OCI-LY1 (cell line): ENCODE results near the gene NDFIP2.

Experiments
- EZH2 ChIP-seq: fragments of 200-600 bp; sonication (generic), shearing (Covaris generic); IDR thresholded peaks from 2 replicates; pipeline ENCODE4 v1.8.0; 2017; ENCODE audit warnings: borderline replicate concordance, mixed run types, mild to moderate bottlenecking, antibody characterized with exemption, low read length, moderate library complexity, mixed read lengths
- TF ChIP-seq, protein P1 (sequence below): fragments of 200-600 bp; sonication (generic), shearing (Covaris generic); IDR thresholded peaks from 2 replicates; pipeline ENCODE4 v1.5.1; 2017; ENCODE audit warnings: mild to moderate bottlenecking, antibody characterized with exemption, low read length, moderate library complexity, mixed read lengths

DNA sequence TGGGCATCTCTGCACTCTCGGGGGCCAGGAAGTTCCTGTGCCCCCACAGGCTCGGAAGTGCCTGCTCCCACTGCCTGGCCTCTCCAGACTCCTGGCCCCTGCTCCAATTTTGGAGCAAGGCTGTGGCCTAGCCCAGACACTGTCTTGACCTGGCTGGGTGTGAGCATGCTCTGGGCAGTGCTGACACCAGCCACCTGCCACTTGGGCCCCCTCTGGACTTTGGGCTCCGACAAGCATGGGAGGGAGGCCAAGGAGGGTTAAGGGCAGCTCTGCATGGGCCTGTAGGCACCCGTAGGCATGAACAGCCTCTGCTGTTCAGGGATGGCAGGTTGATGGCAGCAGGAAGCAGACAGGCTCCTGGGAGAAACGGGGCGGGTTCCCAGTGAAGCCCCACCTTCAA, 48.9 kb upstream of the NDFIP2 start:
- TF ChIP-seq, protein P1, sequence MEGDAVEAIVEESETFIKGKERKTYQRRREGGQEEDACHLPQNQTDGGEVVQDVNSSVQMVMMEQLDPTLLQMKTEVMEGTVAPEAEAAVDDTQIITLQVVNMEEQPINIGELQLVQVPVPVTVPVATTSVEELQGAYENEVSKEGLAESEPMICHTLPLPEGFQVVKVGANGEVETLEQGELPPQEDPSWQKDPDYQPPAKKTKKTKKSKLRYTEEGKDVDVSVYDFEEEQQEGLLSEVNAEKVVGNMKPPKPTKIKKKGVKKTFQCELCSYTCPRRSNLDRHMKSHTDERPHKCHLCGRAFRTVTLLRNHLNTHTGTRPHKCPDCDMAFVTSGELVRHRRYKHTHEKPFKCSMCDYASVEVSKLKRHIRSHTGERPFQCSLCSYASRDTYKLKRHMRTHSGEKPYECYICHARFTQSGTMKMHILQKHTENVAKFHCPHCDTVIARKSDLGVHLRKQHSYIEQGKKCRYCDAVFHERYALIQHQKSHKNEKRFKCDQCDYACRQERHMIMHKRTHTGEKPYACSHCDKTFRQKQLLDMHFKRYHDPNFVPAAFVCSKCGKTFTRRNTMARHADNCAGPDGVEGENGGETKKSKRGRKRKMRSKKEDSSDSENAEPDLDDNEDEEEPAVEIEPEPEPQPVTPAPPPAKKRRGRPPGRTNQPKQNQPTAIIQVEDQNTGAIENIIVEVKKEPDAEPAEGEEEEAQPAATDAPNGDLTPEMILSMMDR: no peak
- no peak for TF ChIP-seq EZH2
